Adrenal gland (tissue), 5 donors: Measurements from ENCODE around the gene NF1.

Experiments used
- CTCF ChIP-seq, 6 experiments: fragments of 450-650 bp in 4 of 6; fragments of 200-600 bp in 2 of 6; sonication (generic) in 1 of 6; IDR thresholded peaks; 1 replicate in 5 of 6; 2 replicates in 1 of 6; pipeline versions ENCODE4 v1.5.1 to v1.8.0; 2016 to 2021; ENCODE audit warnings: antibody characterized with exemption in 6 of 6, mild to moderate bottlenecking in 2 of 6, moderate library complexity in 1 of 6
- POLR2A ChIP-seq, 2 donors: fragments of 450-650 bp; IDR thresholded peaks; one replicate each; pipeline ENCODE4 v1.6.1; 2017; ENCODE audit warnings: antibody characterized with exemption in 2 of 2, mild to moderate bottlenecking in 2 of 2, moderate library complexity in 1 of 2
- donor health status: DM: no; HTN: no; CAD: no.

GRCh38 chr17:31411707-31412285, 317.0 kb downstream of the NF1 start:
- TF ChIP-seq POLR2A (IDR thresholded peaks at IDR 0.05) (no peak), CTCF (IDR thresholded peaks at IDR 0.05) (no peak)
